Activated naive CD4-positive, alpha-beta T cell (primary cell): ENCODE measurements around the gene MPG.
"Not testable (repeated sequence)": the region's sequence is repeated elsewhere in the genome, so short reads cannot be mapped to it uniquely, and the experiment has no call there.

Experiments
- DNase-seq, 4 experiments: peaks; one replicate each; lab custom pipeline; 2025; lab: John Stamatoyannopoulos, UW

MPG gene

DNA sequence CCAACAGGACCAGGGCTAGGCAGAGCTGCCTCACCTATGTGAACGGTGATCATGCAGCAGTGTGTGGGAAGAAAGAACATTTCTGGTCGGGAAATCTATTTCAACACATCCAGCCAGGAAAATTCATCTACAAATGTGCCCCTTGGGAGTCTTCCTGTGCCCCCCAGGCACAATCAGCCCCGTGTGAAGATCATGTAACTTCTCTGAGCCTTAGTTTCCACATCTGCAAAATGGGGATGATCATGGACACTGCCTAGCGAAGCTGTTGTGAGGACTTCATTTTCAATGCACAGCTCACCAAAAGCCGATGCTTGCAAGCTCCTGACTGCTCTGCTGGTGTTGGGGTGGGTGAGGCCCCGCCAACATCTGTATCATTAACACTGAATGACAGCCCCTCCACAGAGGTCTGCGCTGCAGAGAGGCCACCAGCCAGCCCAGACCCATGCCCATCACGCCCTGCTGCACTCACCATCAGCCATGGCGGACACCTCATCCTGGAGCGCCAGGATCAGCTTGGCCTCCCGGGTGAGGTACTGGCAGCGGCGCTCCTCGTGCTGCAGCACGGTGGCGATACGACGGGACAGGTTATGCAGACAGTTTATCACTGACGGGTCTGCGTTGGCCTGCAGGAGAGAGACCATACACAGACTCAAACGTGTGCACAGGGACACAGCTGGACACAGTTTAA lies 34.3 kb downstream of the MPG start:
- no peak for DNase-seq

DNA sequence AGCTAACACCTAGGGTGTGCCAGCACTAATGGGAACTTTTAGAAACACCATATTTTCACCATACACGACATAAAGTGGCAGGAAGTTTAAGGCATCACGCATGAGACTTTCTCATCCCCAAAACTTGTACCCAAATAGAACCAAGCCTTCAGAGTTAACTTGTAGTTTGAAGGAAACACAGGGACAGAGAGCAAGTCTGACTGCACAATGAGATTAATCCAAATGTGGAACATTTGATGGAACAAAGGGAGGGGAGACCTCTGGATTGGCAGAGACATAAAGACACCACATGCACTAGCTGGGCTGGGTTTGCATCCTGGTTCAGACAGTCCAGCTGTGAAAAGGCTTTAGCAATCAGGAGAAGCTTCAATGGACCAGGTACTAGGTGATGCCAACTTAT lies 36.3 kb downstream of the MPG start:
- DNase-seq: no peak

DNA sequence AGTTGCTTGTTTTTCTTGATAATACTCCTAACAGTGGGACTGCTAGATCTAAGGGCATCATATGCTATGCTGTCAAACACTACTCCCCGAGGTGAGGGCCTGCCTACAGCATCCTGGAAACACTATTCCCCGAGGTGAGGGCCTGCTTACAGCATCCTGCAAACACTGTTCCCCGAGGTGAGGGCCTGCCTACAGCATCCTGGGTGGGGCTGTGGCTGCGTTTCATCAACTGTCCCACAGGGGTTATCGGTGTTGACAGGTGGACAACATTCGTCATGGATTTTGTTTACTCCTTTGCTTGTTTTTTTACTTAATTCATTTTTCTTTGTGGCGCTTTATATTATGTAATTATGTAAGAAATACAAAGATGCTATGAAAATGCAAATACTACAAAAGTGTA lies 38.0 kb downstream of the MPG start:
- DNase-seq: no peak

DNA sequence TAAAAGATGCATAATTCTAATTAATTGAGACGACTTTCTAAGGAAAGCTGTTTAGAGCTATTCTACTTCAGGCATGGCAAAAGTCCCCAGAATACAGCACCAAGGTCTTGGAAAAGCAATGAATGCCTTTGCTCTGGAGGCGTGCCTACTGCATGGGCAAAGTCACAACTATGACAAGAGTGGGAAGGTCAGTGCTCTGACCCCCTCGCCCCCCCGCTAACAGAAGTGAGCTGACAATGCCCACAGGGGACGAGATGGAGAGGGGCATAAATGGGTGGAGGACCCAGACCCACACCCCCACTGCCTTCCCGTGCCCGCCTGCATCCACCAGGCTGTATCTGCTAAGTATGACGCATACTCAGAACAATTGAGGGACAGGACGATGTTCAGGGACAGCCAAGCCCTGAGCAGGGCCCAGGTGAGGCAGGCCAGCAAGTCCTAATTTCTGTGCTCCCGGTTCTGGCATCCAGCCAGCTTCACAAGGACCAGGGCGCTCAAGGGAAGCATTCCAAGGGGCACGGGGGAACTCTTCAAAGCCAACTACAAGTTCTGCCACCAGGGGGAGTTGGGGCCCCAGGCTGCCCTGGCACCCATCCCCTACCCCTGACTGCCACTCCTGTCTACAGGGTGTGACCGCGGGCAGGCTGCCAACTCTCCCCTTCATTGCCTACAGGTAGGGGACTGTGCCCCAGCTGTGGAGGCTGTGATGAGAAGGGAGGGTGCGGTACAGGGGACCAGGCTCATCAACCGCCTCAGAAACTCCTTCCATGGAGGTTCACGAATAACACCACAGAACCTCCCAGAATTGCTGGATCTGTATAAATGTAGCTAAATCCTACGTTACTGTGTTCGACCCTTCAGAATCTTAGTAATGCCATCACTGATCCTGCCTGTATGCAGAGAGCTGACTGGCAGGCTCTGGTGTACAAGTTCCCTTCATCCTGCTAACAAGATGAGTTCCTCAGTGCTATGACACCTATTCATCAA lies 39.6 kb downstream of the MPG start:
- DNase-seq: peak; percentile 18 to 63 (median 40)

DNA sequence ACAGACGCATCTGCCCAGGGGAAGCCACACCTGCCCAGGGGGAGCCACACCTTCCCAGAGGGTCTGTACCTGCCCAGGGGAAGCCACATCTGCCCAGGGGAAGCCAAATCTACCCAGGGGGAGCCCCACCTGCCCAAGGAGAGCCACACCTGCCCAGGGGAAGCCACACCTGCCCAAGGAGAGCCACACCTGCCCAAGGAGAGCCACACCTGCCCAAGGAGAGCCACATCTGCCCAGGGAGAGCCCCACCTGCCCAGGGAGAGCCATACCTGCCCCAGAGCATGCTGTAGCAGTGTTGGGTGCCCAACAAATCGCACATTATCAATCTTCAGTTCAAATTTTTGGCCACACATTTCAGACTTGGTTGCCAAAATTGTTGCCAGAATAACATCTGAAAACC lies 40.8 kb downstream of the MPG start:
- DNase-seq: no peak

DNA sequence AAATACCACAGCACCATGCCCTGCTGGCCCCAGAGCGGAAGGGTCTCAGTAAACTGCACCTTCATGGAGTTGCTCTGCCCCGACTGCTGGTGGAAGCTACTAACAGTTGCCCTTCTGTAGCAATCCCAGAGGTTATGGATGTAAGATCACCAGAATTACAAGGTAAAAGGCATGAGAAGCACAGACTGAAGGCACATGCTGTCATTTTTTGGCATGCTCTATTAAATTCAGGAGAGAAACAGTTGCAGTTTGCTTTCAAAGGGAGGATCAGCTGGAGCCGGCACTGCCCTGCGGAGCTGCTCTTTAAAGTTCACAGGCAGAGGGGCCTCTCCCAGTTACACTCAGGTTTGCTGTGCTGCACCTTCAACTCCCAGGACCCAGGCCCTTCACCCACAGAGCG lies 41.3 kb downstream of the MPG start:
- DNase-seq: no peak

DNA sequence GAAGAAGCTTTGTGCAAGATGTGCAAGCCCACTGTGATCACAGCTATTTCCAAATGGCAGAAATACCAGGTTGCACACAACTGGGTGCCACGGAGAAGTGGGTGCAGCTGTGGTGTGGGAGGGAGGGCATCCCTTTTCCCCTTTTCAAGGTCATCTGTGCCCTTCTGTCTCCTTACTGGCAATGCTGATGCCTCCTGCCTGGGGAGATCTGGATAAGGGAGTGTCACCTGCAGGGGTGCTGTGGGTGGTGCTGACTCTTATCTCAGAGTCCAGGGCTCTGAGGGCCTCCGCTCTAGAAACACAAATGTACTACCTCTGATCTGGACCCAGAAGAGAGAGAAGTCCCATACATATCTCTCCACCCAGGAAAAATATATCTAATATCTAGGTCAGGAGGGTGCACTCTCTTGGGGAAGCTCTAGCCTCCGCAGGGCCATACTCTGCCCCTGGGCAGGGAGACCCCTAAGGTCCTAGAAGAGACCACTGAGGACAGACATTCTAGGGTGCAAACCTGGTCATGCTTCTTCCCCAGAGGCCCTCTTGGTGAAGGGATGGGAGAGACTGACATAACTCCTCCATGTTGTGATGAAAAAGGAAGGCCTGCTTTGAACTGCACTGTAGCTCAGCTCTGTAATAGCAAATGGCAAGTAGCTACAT lies 41.9 kb downstream of the MPG start:
- DNase-seq: no peak

DNA sequence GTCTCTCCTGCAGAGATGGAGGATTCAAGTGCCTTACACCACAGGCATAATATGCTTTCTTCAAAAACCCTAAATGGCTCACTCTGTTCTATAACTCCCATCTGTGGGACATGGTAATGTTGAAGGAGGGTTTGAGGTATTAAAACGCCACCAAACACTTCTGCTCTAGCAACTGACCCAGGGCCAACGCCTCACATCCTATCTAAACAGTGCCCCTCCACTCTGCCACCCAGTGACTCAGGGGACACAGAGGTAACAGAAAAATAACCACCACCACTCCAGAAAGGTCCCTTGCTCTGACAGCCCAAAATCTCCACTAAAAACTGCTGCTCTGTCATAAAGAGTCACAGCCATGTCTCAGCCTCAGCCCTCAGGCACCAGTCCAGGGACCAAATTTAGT lies 42.7 kb downstream of the MPG start:
- no peak for DNase-seq

DNA sequence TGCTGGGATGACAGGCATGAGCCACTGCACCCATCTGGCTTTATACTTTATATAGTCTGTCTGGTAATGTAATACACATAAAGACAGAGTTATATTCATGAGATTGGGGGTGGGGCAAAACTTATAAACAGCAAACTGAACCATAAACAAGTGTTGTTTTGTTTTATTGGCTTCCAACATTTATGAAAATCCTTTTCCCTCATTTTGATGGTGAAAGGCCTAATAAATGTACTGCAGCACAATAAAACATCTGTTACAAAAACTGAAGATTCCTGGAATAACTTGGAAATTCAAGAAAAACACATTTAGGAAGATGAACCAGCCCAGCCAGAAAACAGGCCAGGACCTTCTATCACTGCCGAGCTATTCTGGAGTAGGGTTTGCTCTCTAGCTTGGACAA lies 44.3 kb downstream of the MPG start:
- DNase-seq: no peak

DNA sequence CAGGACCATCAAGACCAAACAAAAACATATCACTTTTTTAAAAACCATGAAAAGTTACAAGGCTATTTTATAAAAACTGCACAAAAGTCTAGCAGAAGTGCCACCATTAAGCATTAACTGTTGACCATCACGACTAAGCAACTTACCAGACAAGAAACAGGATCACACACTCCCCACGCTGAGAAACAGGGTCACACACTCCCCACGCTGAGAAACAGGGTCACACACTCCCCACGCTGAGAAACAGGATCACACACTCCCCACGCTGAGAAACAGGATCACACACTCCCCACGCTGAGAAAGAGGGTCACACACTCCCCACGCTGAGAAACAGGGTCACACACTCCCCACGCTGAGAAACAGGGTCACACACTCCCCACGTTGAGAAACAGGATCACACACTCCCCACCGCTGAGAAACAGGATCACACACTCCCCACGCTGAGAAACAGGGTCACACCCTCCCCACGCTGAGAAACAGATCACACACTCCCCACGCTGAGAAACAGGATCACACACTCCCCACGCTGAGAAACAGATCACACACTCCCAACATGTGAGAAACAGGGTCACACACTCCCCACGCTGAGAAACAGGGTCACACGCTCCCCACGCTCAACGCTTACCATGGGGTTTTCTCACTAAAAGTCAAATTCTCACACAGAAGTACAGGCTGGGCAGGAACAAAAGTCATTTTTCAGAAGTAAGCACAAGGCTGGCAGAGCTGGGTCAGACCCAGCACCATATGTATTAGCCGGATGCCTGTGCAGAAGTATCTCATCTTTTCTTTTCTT lies 45.7 kb downstream of the MPG start:
- not testable (repeated sequence) for DNase-seq

DNA sequence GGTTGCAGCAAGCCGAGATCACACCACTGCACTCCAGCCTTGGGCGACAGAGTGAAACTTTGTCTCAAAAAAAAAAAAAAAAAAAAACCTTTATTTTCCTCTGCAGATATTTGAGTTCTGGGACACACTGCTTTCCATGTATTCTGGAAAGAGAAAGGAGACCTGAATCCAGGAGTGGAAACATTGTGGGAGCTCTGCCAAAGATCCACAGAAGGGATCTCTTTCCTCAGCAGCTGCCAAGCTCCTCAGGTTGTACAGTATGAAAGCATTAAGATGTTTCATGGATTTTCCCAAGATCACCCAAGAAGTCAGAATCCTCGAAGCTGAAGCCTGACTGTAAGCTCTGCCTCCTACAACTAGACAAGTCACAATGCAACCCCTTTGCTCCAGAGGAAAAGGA lies 47.0 kb downstream of the MPG start:
- no peak for DNase-seq

DNA sequence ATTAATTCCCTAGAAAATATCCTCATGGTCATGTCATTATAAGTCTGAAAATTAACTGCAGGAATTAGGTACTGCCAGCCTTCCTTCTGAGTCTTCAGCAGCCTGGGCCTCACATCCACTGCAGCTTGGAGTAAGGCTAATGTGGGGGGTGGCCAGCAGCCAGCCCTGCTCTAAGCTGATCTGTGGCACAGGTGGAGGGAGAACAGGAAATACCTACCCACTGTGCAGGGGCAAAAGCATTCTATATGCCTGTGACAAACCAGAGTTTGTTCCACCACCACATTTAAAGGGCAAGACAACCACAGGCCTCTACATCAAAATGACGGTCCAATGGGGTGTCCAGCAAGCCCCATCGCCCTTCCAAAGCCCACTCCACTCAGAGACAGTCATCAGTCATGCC lies 51.0 kb downstream of the MPG start:
- no peak for DNase-seq

DNA sequence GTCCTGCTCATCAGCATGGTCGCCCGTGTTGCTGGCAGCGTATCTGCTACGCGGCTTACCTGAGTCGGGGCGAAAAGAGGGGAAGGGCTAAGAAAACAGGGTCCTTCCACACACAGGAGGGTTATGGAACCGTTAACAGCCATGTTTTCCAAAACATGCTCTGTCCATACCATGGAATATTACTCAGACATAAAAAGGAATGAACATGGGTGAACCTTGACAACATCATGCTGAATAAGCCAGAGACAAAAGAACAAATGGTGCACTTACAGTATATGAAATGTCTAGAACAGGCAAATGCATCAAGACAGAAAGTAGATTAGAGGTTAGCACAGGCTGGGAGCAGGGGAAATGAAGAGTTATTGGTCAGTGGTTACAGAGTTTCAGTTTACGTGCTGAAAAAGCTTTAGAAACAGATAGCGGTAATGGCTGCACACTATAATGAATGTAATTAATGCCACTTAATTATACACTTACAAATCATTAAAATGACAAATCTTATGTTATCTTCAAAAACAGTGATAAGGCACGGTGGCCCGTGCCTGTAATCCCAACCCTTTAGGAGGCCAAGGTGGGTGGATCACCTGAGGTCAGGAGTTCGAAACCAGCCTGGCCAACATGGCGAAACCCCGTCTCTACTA lies 52.6 kb downstream of the MPG start:
- DNase-seq: no peak

DNA sequence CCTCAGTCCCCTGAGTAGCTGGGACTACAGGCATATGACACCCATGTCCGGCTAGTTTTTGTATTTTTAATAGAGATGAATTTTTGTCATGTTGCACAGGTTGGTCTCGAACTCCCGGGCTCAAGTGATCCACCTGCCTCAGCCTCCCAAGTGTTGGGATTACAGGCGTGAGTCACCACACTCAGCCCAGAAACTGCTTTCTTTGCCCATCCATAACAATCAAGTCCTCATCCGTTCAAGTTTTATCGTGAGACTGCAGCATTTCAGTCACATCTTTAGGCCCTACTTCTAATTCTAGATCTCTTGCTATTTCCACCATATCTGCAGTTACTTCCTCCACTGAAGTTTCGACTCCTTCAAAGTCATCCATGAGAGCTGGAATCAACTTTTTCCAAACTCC lies 54.1 kb downstream of the MPG start:
- no peak for DNase-seq

DNA sequence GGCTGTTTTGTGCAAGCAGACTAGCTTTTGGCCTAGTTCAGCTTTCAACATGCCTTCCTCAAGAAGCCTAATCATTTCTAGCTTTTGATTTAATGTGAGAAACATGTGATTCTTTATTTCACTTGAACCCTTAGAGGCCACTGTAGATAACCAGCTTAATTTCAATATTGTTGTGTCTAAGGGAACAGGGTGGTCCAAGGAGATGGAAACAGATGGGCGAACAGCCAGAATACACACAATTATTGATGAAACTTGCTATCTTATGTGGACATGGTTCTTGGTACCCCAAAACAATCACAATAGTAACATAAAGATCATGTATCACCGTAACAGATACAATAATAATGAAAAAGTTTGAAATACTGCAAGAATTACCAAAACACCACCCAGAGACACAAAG lies 55.7 kb downstream of the MPG start:
- no peak for DNase-seq
